Activated B cell treated with CpG ODN at 0.5 μM for 24 hours (primary cell): Measurements from ENCODE around the gene ABR. TPM values are rescaled to one million over a fixed set of nuclear protein-coding genes. Genes with fewer than 3 reads are reported as not detected.

Source experiments
- ATAC-seq: fragments of 200-7000 bp; cut with Tn5 transposase; one replicate; pipeline ENCODE4 v1.10.0; 2021; ENCODE audit warnings: low read depth, mild to moderate bottlenecking, moderate library complexity
- CTCF ChIA-PET: fragments of 350-600 bp; sonication (Branson Sonifier 250); formaldehyde crosslinking; loops from one replicate; lab custom pipeline; 2021; ENCODE audit warnings: antibody characterized with exemption; lab: Charles Lee
- POLR2A ChIA-PET: fragments of 350-600 bp; sonication (Branson Sonifier 250); formaldehyde crosslinking; loops from one replicate; lab custom pipeline; 2021; ENCODE audit warnings: antibody characterized with exemption; lab: Charles Lee
- DNase-seq: peaks from one replicate; pipeline ENCODE4 v3.0.0; 2022
- H3K27ac Mint-ChIP-seq: one replicate; pipeline ENCODE4 v1.8.0; 2020; ENCODE audit warnings: mixed read lengths
- H3K27me3 Mint-ChIP-seq: one replicate; pipeline ENCODE4 v1.8.0; 2021; ENCODE audit warnings: mixed read lengths
- H3K36me3 Mint-ChIP-seq: one replicate; pipeline ENCODE4 v1.8.0; 2021; ENCODE audit warnings: low read depth, mixed read lengths
- H3K4me1 Mint-ChIP-seq: one replicate; pipeline ENCODE4 v1.8.0; 2021; ENCODE audit warnings: mixed read lengths
- H3K4me3 Mint-ChIP-seq: one replicate; pipeline ENCODE4 v1.8.0; 2020; ENCODE audit warnings: mild to moderate bottlenecking, mixed read lengths
- H3K9me3 Mint-ChIP-seq: one replicate; pipeline ENCODE4 v1.8.0; 2020; ENCODE audit warnings: mixed read lengths
- CTCF ChIP-seq: fragments of 200-600 bp; IDR thresholded peaks from one replicate; pipeline ENCODE4 v1.8.0; 2022; ENCODE audit warnings: antibody characterized with exemption, mild to moderate bottlenecking
- intact Hi-C: fragments of 100-400 bp; cut with micrococcal nuclease; formaldehyde crosslinking; loops from one replicate; pipeline ENCODE4 v1.15.1; 2024
- total RNA-seq: library from RNA; stranded (reverse); gene quantifications from 2 replicates; pipeline ENCODE4 v1.2.3, GENCODE V29; 2022

The ABR gene
- total RNA-seq, 1 donor from 2014 or later, result 150 TPM

- no peak overlapping the region for H3K27ac Mint-ChIP-seq
- ChIA-PET CTCF (no interaction called here), POLR2A (no interaction called here)
- peaks cover 51% of the 10 kb centered on the region for H3K36me3 Mint-ChIP-seq
- no peaks in the 10 kb centered on the region for H3K4me1 Mint-ChIP-seq
- H3K4me3 Mint-ChIP-seq, result no peak overlapping the region
- intact Hi-C loops, result loop anchor here (5.0 kb wide), 1 partner anchor 278 kb away; no protein-coding TSS in a partner anchor
- H3K9me3 Mint-ChIP-seq, result no peaks in the 10 kb centered on the region
- ATAC-seq (no peak), DNase-seq (no peak)
- H3K27me3 Mint-ChIP-seq, result no peaks in the 10 kb centered on the region
- TF ChIP-seq CTCF, result no peak
These were observed 125.1 kb downstream of the ABR start for GRCh38 chr17:1054656-1055055.

- no peak for DNase-seq
- Mint-ChIP-seq H3K36me3 (peaks cover 48% of the 10 kb centered on the region), H3K4me3 (no peak overlapping the region), H3K4me1 (no peaks in the 10 kb centered on the region), H3K27me3 (no peaks in the 10 kb centered on the region), H3K9me3 (no peaks in the 10 kb centered on the region), H3K27ac (no peak overlapping the region)
- TF ChIP-seq CTCF, result no peak
- no peak for ATAC-seq
- intact Hi-C loops, result no loop called here
- CTCF ChIA-PET, result no interaction called here
- POLR2A ChIA-PET, result no interaction called here
These were observed 126.0 kb downstream of the ABR start for GRCh38 chr17:1053661-1054360.

GRCh38 chr17:1050996-1051925 lies 128.5 kb downstream of the ABR start:
- DNase-seq (no peak), ATAC-seq (no peak)
- POLR2A ChIA-PET, result no interaction called here
- Mint-ChIP-seq H3K36me3 (peaks cover 47% of the 10 kb centered on the region), H3K27ac (no peak overlapping the region), H3K9me3 (no peaks in the 10 kb centered on the region), H3K4me3 (no peak overlapping the region), H3K27me3 (no peaks in the 10 kb centered on the region), H3K4me1 (no peaks in the 10 kb centered on the region)
- intact Hi-C loops, result no loop called here
- CTCF ChIA-PET, result no interaction called here
- no peak for TF ChIP-seq CTCF

- no peak for ATAC-seq
- Mint-ChIP-seq H3K36me3 (peaks cover 49% of the 10 kb centered on the region), H3K9me3 (no peaks in the 10 kb centered on the region), H3K4me1 (no peaks in the 10 kb centered on the region), H3K27me3 (no peaks in the 10 kb centered on the region), H3K4me3 (no peak overlapping the region), H3K27ac (no peak overlapping the region)
- intact Hi-C loops, result no loop called here
- POLR2A ChIA-PET, result no interaction called here
- CTCF ChIA-PET, result no interaction called here
- TF ChIP-seq CTCF, result no peak
- DNase-seq, result no peak
These were observed 129.4 kb downstream of the ABR start for GRCh38 chr17:1050246-1050995.
